Placental epithelial cell (primary cell): ENCODE data around the gene FGD3. TPM values are rescaled to one million over a fixed set of nuclear protein-coding genes. Genes with fewer than 3 reads are reported as not detected.

ENCODE experiments used
- total RNA-seq: library from RNA; depleted of rRNA; stranded (reverse); fragments of >200 nt; gene quantifications from 2 replicates; pipeline ENCODE4 v1.2.3, GENCODE V29; 2012

Gene FGD3, protein sequence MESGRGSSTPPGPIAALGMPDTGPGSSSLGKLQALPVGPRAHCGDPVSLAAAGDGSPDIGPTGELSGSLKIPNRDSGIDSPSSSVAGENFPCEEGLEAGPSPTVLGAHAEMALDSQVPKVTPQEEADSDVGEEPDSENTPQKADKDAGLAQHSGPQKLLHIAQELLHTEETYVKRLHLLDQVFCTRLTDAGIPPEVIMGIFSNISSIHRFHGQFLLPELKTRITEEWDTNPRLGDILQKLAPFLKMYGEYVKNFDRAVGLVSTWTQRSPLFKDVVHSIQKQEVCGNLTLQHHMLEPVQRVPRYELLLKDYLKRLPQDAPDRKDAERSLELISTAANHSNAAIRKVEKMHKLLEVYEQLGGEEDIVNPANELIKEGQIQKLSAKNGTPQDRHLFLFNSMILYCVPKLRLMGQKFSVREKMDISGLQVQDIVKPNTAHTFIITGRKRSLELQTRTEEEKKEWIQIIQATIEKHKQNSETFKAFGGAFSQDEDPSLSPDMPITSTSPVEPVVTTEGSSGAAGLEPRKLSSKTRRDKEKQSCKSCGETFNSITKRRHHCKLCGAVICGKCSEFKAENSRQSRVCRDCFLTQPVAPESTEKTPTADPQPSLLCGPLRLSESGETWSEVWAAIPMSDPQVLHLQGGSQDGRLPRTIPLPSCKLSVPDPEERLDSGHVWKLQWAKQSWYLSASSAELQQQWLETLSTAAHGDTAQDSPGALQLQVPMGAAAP
- total RNA-seq: 2.0 and 2.7 TPM in 2 replicates

GRCh38 chr9:92947268-92948037 is at the start of gene FGD3:
Gene FGD3 (plus strand): TSS chr9:92947523. CDS start chr9:92976257, 28,734 bp downstream.

DNA sequence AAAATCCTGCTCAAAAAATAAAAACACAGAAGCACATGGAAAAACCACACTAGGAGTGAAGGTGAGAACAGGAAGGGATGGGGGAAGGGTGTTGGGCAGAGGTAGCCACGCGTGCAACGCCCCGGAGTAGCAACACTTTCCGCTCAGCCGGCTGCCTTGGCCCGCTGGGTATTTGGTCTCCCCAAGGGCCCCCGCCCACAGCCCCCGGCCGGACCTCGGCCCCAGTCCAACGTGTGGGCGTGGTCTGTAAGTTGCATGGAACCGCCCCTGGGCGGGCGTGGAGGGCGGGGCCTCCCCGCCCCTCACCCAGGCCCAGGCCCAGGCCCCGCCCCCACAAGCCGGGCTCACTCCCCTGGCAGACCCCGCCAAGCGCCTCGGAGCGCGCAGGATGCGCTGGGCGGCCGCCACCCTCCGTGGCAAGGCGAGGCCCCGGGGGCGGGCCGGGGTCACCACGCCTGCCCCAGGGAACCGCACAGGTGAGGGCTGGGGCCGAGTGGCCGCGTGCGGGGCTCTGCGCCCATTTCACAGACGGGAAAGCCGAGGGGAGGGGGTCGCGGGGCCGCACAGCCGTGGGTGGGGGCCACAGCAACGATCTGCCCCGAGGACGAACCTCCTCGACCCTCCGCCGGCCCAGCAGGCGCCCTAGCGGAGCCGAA is 111.2 kb downstream of the FGD3 start, which contains the start of gene SUSD3:
Gene SUSD3 (plus strand): TSS at position 347 of the 656 bp plus-strand sequence. CDS start 42 bp downstream, at position 389.

Other genes with a start within 250 kb of the FGD3 start
- gene BICD2, start 182.7 kb upstream of the FGD3 start, total RNA-seq: 31.0 and 42.4 TPM in 2 replicates
- 14.0 and 14.1 TPM in 2 replicates for gene ZNF484, start 69.5 kb upstream of the FGD3 start, total RNA-seq
- 0.54 TPM in 1 of 2 replicates, not detected in the other for gene SUSD3, start 111.2 kb downstream of the FGD3 start, total RNA-seq
- gene CARD19, start 148.7 kb downstream of the FGD3 start, total RNA-seq: 21.6 and 32.0 TPM in 2 replicates
- gene NINJ1, start 186.7 kb downstream of the FGD3 start, total RNA-seq: 2.7 and 4.2 TPM in 2 replicates
- gene WNK2, start 236.6 kb downstream of the FGD3 start, total RNA-seq: not detected in 2 replicates